Measurements from ENCODE around the gene CDH5. TPM values are rescaled to one million over a fixed set of nuclear protein-coding genes. Genes with fewer than 3 reads are reported as not detected.
"Not testable (repeated sequence)": the region's sequence is repeated elsewhere in the genome, so short reads cannot be mapped to it uniquely, and the experiment has no call there.

CDH5 gene
- total RNA-seq, 5 donors from 2014 or later (not counting 1 experiment from before 2014, with no cell fraction given): 0.10 to 0.20 TPM; not detected in 3

- Histone ChIP-seq H3K4me3 (ENCODE audit: control insufficient read depth in 1 of 2, extremely low read depth in 1 of 2, low read length in 1 of 2) (no peak overlapping the region), H3K36me3 (ENCODE audit: control insufficient read depth in 2 of 2, extremely low read depth in 1 of 2, insufficient read depth in 1 of 2, low read length in 1 of 2) (no peaks in the 10 kb centered on the region), H3K27me3 (replicated peaks in 1 of 2; ENCODE audit: control insufficient read depth in 2 of 2, extremely low read depth in 1 of 2, insufficient read depth in 2 of 2, low read length in 1 of 2) (peaks cover 0 to 51% of the 10 kb centered on the region in 2 experiments), H3K27ac (ENCODE audit: low read length) (no peak overlapping the region), H3K9me3 (no peaks in the 10 kb centered on the region), H3K4me1 (ENCODE audit: control insufficient read depth in 1 of 2, extremely low read depth in 1 of 2, insufficient read depth in 2 of 2, low read length in 2 of 2) (no peaks in the 10 kb centered on the region)
- Mint-ChIP-seq H3K27ac (no peak overlapping the region), H3K36me3 (no peaks in the 10 kb centered on the region), H3K27me3 (peaks cover 0 to 24% of the 10 kb centered on the region in 2 donors), H3K9me3 (peaks cover 0 to 3% (median 0%) of the 10 kb centered on the region in 3 donors), H3K4me3 (no peak overlapping the region), H3K4me1 (no peaks in the 10 kb centered on the region)
- WGBS (ENCODE audit: insufficient coverage): 83% methylated on average over 9 of the region's 17 CpGs
- ChIA-PET POLR2A (no interaction called here), CTCF (no interaction called here)
- DNase-seq: no peak
- no peak for ATAC-seq (replicated peaks in 1 of 4)
These were observed 39.4 kb upstream of the CDH5 start for GRCh38 chr16:66326991-66327513.

GRCh38 chr16:66328282-66328681, 38.2 kb upstream of the CDH5 start:
- Mint-ChIP-seq H3K27ac (no peak overlapping the region), H3K27me3 (peaks cover 8 to 26% of the 10 kb centered on the region in 2 donors), H3K9me3 (peaks cover 0 to 3% (median 0%) of the 10 kb centered on the region in 3 donors), H3K4me1 (no peaks in the 10 kb centered on the region), H3K4me3 (no peak overlapping the region), H3K36me3 (no peaks in the 10 kb centered on the region)
- H3K27ac ChIP-seq (ENCODE audit: low read length): no peak overlapping the region
- ChIA-PET POLR2A (no interaction called here), CTCF (no interaction called here)
- WGBS (ENCODE audit: insufficient coverage): 82% methylated on average over 9 of the region's 11 CpGs
- DNase-seq: no peak
- no peak for ATAC-seq (replicated peaks in 1 of 4)
- no peaks in the 10 kb centered on the region for H3K36me3 ChIP-seq (ENCODE audit: control insufficient read depth in 2 of 2, extremely low read depth in 1 of 2, insufficient read depth in 1 of 2, low read length in 1 of 2)
- H3K4me3 ChIP-seq (ENCODE audit: control insufficient read depth in 1 of 2, extremely low read depth in 1 of 2, low read length in 1 of 2): no peak overlapping the region
- H3K9me3 ChIP-seq: no peaks in the 10 kb centered on the region
- peaks cover 0 to 59% of the 10 kb centered on the region in 2 experiments for H3K27me3 ChIP-seq (replicated peaks in 1 of 2; ENCODE audit: control insufficient read depth in 2 of 2, extremely low read depth in 1 of 2, insufficient read depth in 2 of 2, low read length in 1 of 2)
- H3K4me1 ChIP-seq (ENCODE audit: control insufficient read depth in 1 of 2, extremely low read depth in 1 of 2, insufficient read depth in 2 of 2, low read length in 2 of 2): no peaks in the 10 kb centered on the region

DNA sequence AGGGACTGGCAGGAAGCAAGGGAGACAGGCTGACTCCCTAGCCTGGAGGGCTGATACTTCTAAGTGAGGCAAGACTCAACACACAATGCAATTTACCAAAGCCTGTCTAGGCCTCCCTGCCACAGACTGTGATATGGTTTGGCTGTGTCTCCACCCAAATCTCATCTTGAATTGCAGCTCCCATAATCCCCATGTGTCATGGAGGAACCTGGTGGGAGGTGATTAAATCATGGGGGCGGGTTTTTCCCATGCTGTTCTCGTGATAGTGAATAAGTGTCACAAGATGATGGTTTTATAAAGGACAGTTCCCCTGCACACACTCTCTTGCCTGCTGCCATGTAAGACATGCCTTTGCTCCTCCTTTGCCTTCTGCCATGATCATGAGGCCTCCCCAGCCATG, 35.0 kb upstream of the CDH5 start:
- WGBS (ENCODE audit: insufficient coverage): no CpG with 5 or more reads among the region's 2 CpGs
- H3K9me3 Mint-ChIP-seq; H3K27ac ChIP-seq (ENCODE audit: low read length); ATAC-seq (replicated peaks in 1 of 4); H3K27ac Mint-ChIP-seq; CTCF ChIA-PET; H3K4me1 ChIP-seq (ENCODE audit: control insufficient read depth in 1 of 2, extremely low read depth in 1 of 2, insufficient read depth in 2 of 2, low read length in 2 of 2); H3K36me3 Mint-ChIP-seq; H3K9me3 ChIP-seq; DNase-seq; H3K4me3 Mint-ChIP-seq; POLR2A ChIA-PET; H3K4me3 ChIP-seq (ENCODE audit: control insufficient read depth in 1 of 2, extremely low read depth in 1 of 2, low read length in 1 of 2); H3K36me3 ChIP-seq (ENCODE audit: control insufficient read depth in 2 of 2, extremely low read depth in 1 of 2, insufficient read depth in 1 of 2, low read length in 1 of 2); H3K4me1 Mint-ChIP-seq: not testable (repeated sequence)
- H3K27me3 ChIP-seq (replicated peaks in 1 of 2; ENCODE audit: control insufficient read depth in 2 of 2, extremely low read depth in 1 of 2, insufficient read depth in 2 of 2, low read length in 1 of 2): peaks cover 0 to 48% of the 10 kb centered on the region in 2 experiments
- H3K27me3 Mint-ChIP-seq: peaks cover 14 to 29% of the 10 kb centered on the region in 2 donors

DNA sequence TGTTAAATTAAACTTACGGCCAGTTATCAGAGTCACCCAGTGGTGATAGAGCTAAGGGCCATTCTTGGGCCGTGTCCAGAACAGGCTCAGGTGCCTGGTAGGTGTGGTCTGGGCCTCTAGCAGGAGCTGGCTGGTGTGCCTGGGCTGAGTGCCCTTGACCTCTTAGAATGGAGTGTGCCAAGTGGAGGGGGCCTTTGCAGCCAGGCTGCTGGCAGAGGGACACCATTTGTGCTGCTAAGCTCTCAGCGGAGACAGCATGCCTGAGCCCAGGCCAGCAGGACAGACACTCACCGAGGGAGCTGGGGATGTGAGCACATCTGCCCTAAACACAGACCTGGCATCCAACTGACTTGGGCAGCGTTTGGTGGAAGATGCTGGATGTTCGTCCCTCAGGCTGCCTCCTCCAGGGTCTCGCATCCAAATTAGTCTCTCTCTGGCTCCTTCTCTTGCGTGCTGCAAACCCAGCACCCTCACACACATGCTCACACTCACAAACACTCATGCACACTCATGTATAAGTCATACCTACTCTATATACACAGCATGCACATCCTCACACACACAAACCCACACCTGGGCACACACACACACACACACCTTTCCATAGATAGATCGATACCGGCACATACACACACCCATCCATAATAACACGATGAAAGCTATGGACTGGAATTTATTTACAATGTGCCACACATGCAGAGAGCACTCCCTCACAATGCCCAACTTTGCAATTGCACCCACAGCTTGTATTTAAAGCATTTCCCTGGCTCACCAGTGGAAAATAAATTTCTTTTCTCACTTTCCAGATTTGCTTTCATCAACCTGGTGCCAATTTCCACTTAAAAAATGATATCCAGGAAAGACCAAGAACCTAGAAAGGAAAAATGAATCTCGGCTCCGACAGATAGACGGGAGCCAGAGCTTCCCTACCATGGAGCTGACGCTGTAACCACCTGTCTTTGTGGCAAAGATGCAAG, 33.6 kb upstream of the CDH5 start:
- H3K27me3 ChIP-seq (replicated peaks in 1 of 2; ENCODE audit: control insufficient read depth in 2 of 2, extremely low read depth in 1 of 2, insufficient read depth in 2 of 2, low read length in 1 of 2): peaks cover 0 to 47% of the 10 kb centered on the region in 2 experiments
- Mint-ChIP-seq H3K4me3 (no peak overlapping the region), H3K36me3 (no peaks in the 10 kb centered on the region), H3K27ac (no peak overlapping the region), H3K4me1 (no peaks in the 10 kb centered on the region), H3K9me3 (peaks cover 0 to 3% (median 0%) of the 10 kb centered on the region in 3 donors), H3K27me3 (peaks cover 24 to 28% of the 10 kb centered on the region in 2 donors)
- H3K4me1 ChIP-seq (ENCODE audit: control insufficient read depth in 1 of 2, extremely low read depth in 1 of 2, insufficient read depth in 2 of 2, low read length in 2 of 2): no peaks in the 10 kb centered on the region
- no peak overlapping the region for H3K4me3 ChIP-seq (ENCODE audit: control insufficient read depth in 1 of 2, extremely low read depth in 1 of 2, low read length in 1 of 2)
- 86% methylated on average over 13 of the region's 15 CpGs for WGBS (ENCODE audit: insufficient coverage)
- no peaks in the 10 kb centered on the region for H3K36me3 ChIP-seq (ENCODE audit: control insufficient read depth in 2 of 2, extremely low read depth in 1 of 2, insufficient read depth in 1 of 2, low read length in 1 of 2)
- POLR2A ChIA-PET: no interaction called here
- H3K9me3 ChIP-seq: no peaks in the 10 kb centered on the region
- DNase-seq (no peak), ATAC-seq (replicated peaks in 1 of 4) (no peak)
- CTCF ChIA-PET: no interaction called here
- H3K27ac ChIP-seq (ENCODE audit: low read length): no peak overlapping the region

- peaks cover 25 to 27% of the 10 kb centered on the region in 2 donors for H3K27me3 Mint-ChIP-seq
- Histone ChIP-seq H3K4me3 (ENCODE audit: control insufficient read depth in 1 of 2, extremely low read depth in 1 of 2, low read length in 1 of 2) (no peak overlapping the region), H3K9me3 (no peaks in the 10 kb centered on the region), H3K36me3 (ENCODE audit: control insufficient read depth in 2 of 2, extremely low read depth in 1 of 2, insufficient read depth in 1 of 2, low read length in 1 of 2) (no peaks in the 10 kb centered on the region), H3K27ac (ENCODE audit: low read length) (no peak overlapping the region), H3K27me3 (replicated peaks in 1 of 2; ENCODE audit: control insufficient read depth in 2 of 2, extremely low read depth in 1 of 2, insufficient read depth in 2 of 2, low read length in 1 of 2) (peaks cover 0 to 34% of the 10 kb centered on the region in 2 experiments), H3K4me1 (ENCODE audit: control insufficient read depth in 1 of 2, extremely low read depth in 1 of 2, insufficient read depth in 2 of 2, low read length in 2 of 2) (no peaks in the 10 kb centered on the region)
- ATAC-seq (replicated peaks in 1 of 4) (no peak), DNase-seq (no peak)
- ChIA-PET CTCF (no interaction called here), POLR2A (no interaction called here)
- 57% methylated on average over 1 of the region's 4 CpGs for WGBS (ENCODE audit: insufficient coverage)
- H3K4me1 Mint-ChIP-seq: no peaks in the 10 kb centered on the region
- H3K36me3 Mint-ChIP-seq: no peaks in the 10 kb centered on the region
- H3K27ac Mint-ChIP-seq: no peak overlapping the region
- H3K9me3 Mint-ChIP-seq: peaks cover 0 to 3% (median 0%) of the 10 kb centered on the region in 3 donors
- H3K4me3 Mint-ChIP-seq: no peak overlapping the region
These were observed 31.5 kb upstream of the CDH5 start for GRCh38 chr16:66334853-66335574.

DNA sequence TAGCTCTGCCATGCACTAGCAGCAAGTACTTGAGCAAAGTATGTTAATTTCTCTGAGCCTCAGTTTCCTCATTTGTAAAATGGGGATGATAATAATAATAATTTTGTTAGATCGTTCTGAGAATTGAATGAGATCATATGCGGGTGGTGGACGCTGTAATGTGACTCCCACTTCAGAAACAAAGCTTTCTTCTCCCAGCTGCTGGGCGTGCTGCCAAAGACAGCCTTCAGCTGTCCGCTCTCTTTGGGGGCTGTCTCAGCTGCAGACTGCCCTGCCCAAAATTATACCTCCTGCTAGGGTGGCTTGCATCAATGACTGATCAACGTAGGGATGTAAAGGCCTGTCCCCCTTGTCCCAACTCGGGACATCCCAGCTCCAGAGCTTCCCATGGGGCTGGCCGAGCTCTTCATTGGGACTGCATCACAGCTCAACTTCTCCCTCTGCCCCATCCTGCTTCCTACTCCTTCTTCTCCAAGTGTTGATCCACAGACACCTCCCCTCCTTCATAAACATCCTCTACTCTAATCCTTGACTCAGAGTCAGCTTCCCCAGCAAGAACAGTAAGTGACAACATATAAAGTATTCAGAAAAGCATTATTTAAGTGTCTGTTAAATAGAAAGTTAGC, 30.7 kb upstream of the CDH5 start:
- no peak for ATAC-seq (replicated peaks in 1 of 4)
- H3K9me3 ChIP-seq: no peaks in the 10 kb centered on the region
- H3K27me3 ChIP-seq (replicated peaks in 1 of 2; ENCODE audit: control insufficient read depth in 2 of 2, extremely low read depth in 1 of 2, insufficient read depth in 2 of 2, low read length in 1 of 2): peaks cover 0 to 34% of the 10 kb centered on the region in 2 experiments
- ChIA-PET CTCF (interaction anchor here in 1 of 2 donors (0.6 kb wide), 1 partner anchor 416 kb away, joined by 3 read pairs; the partner anchor contains the start of gene DYNC1LI2), POLR2A (no interaction called here)
- no peak overlapping the region for H3K27ac ChIP-seq (ENCODE audit: low read length)
- H3K36me3 ChIP-seq (ENCODE audit: control insufficient read depth in 2 of 2, extremely low read depth in 1 of 2, insufficient read depth in 1 of 2, low read length in 1 of 2): no peaks in the 10 kb centered on the region
- Mint-ChIP-seq H3K4me1 (no peaks in the 10 kb centered on the region), H3K27ac (no peak overlapping the region), H3K27me3 (peaks cover 25 to 27% of the 10 kb centered on the region in 2 donors), H3K9me3 (peaks cover 0 to 3% (median 0%) of the 10 kb centered on the region in 3 donors), H3K4me3 (no peak overlapping the region), H3K36me3 (no peaks in the 10 kb centered on the region)
- no peak for DNase-seq
- no peak overlapping the region for H3K4me3 ChIP-seq (ENCODE audit: control insufficient read depth in 1 of 2, extremely low read depth in 1 of 2, low read length in 1 of 2)
- no peaks in the 10 kb centered on the region for H3K4me1 ChIP-seq (ENCODE audit: control insufficient read depth in 1 of 2, extremely low read depth in 1 of 2, insufficient read depth in 2 of 2, low read length in 2 of 2)
- WGBS (ENCODE audit: insufficient coverage): 72% methylated on average over 3 of the region's 8 CpGs

Measured in T-cell (primary cell).